Erythroblast (primary cell): Measurements from ENCODE around the gene UACA.

ENCODE experiments used
- GATA1 ChIP-seq: IDR thresholded peaks from 2 replicates; pipeline ENCODE4 v1.6.1; 2011; ENCODE audit warnings: low read depth, mild to moderate bottlenecking, control low read depth, low read length, moderate library complexity
- POLR2A ChIP-seq: IDR thresholded peaks from 2 replicates; pipeline ENCODE4 v1.6.1; 2011; ENCODE audit warnings: mild to moderate bottlenecking, low read length

DNA sequence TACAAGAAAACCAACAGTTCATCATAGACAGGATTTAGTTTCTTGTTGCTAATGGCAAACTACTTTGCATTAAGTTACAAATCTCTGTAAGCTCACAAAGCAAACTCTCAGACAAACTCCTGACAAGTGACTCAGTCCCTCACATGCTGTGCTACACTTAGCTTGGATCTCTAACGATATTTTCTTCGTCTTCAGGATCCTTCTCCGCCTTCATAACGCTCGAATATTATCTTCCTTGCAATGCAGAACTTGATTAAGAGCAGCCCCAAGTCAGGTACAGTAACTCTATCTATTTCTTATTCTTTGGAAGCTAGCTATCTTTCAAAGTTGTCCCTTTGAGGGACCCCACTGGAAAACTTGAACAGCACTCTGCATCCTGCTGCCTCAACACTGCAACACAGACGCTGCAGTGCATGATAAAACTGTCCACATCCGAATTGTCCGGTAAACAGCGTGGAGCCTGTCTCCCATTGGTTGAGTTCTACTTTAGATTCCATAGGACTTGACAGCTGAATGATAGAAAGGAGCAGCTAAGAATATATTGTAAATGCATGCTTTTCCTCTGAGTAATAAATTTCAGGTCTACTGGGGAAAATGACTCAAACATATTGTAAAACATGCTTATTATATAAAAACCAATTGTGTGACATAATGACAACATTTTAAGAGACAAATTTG lies 61.3 kb downstream of the UACA start:
- TF ChIP-seq POLR2A = no peak
- TF ChIP-seq GATA1 = no peak
